Effector memory CD4-positive, alpha-beta T cell (primary cell): Measurements from ENCODE around the gene TMEM203.
A peak's percentile ranks its signal among the peaks of the same experiment; 100 is the strongest.

ENCODE experiments used
- DNase-seq, 3 donors: peaks; one replicate each; pipeline ENCODE4 v3.0.0-alpha.2; 2020
- H3K27ac ChIP-seq: 2 replicates; pipeline ENCODE4 v1.7.0; 2013; ENCODE audit warnings: mild to moderate bottlenecking, low read length, moderate library complexity; ENCODE audit not compliant: insufficient read depth, poor library complexity, severe bottlenecking
- H3K27me3 ChIP-seq: replicated peaks from 2 replicates; pipeline ENCODE4 v1.7.0; 2013; ENCODE audit warnings: mild to moderate bottlenecking, low read length; ENCODE audit not compliant: insufficient read depth, control insufficient read depth, poor library complexity, severe bottlenecking
- H3K36me3 ChIP-seq: 2 replicates; pipeline ENCODE4 v1.7.0; 2013; ENCODE audit warnings: mild to moderate bottlenecking, low read length, moderate library complexity; ENCODE audit not compliant: control insufficient read depth, insufficient read depth
- H3K4me1 ChIP-seq: 2 replicates; pipeline ENCODE4 v1.7.0; 2013; ENCODE audit warnings: low read length, mild to moderate bottlenecking; ENCODE audit not compliant: control insufficient read depth, insufficient read depth, poor library complexity, severe bottlenecking
- H3K4me3 ChIP-seq: 2 replicates; pipeline ENCODE4 v1.7.0; 2013; ENCODE audit warnings: low read length, low read depth, mild to moderate bottlenecking; ENCODE audit not compliant: insufficient read depth, poor library complexity, severe bottlenecking
- H3K9me3 ChIP-seq: 2 replicates; pipeline ENCODE4 v1.7.0; 2013; ENCODE audit warnings: mild to moderate bottlenecking, low read length, moderate library complexity; ENCODE audit not compliant: control insufficient read depth

TMEM203 gene

DNA sequence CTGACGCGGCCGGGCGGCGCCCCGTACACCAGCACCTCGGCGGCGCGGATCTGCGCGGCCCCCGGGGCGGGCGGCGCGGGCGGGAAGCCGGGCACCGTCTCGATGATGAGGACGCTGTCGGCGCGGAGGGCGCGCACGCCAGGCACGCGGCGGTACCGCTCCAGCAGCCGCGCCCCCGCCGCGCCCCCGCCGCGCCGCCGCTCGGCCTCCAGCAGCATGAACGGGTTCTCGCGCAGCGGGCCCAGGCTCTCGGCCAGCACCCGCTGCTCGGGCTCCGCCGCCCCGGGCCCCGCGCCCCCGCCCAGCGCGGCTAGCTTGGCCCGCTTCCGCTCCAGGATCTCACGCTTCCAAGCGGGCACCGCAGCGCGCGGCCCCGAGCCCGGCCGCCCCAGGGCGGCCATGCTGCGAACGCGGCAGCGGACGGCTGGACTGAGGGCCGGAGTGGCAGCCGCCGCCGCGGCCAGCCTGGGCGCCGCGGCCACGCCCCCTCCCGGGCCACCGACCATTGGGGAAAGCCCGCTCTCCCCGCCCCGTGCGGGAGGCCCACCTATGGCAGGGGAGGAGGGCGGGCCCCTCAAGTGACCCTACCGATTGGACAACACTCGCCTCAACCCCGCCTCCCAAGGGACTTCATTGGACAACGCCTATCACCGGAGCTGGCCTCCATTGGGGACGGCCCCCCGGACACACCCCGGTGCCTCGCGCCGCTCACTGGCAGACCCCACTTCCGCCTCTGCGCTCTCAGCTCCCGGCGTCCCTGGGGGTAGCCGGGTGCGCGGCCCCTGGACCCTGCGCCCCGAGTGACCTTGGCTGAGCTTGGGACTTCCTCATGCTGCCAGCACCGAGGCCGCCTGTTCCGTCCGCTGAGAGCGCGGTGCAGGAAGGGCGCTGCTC lies 4.9 kb downstream of the TMEM203 start, which contains the start of gene TPRN:
Gene TPRN (minus strand): TSS at position 431 of the 894 bp plus-strand sequence. CDS start 30 bp downstream, at position 401.
- H3K27ac ChIP-seq, result peak within 1 kb of the TSS; percentile 83
- H3K9me3 ChIP-seq, result no peaks in the 10 kb centered on the region
- H3K27me3 ChIP-seq, result no peaks in the 10 kb centered on the region
- no peaks in the 10 kb centered on the region for H3K36me3 ChIP-seq
- H3K4me3 ChIP-seq, result peak within 1 kb of the TSS; percentile 78
- peaks cover 27% of the 10 kb centered on the region for H3K4me1 ChIP-seq
- peak; percentile 96 to 98 (median 98) for DNase-seq

- peaks cover 22% of the 10 kb centered on the region for H3K4me1 ChIP-seq
- H3K4me3 ChIP-seq, result peak overlapping the region; percentile 29
- H3K27me3 ChIP-seq, result no peaks in the 10 kb centered on the region
- no peaks in the 10 kb centered on the region for H3K9me3 ChIP-seq
- H3K36me3 ChIP-seq, result no peaks in the 10 kb centered on the region
- DNase-seq, result no peak
- no peak overlapping the region for H3K27ac ChIP-seq
These were observed 5.9 kb downstream of the TMEM203 start for GRCh38 chr9:137199411-137200121.

DNA sequence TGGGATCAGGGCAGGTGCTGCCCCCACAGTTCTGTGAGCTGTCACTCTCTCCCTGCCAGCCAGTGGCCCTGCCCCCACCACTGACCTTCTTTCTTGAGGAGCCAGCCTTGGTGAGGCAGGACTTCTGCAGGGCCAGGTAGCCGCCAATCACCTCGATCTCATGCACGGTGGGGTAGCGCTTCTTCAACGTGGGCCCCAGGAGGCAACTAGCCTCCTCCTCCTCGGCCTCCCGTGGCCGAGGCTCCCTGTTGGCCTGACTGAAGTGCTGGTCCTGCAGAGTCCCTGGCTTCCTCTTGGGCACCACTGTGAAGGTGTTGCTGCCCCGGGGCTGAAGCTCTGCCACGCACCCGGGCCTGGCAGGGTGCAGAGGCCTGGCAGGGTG lies 6.6 kb downstream of the TMEM203 start:
- peaks cover 15% of the 10 kb centered on the region for H3K4me1 ChIP-seq
- H3K27me3 ChIP-seq, result no peaks in the 10 kb centered on the region
- H3K36me3 ChIP-seq, result no peaks in the 10 kb centered on the region
- no peak for DNase-seq
- no peak overlapping the region for H3K4me3 ChIP-seq
- H3K9me3 ChIP-seq, result no peaks in the 10 kb centered on the region
- H3K27ac ChIP-seq, result no peak overlapping the region

DNA sequence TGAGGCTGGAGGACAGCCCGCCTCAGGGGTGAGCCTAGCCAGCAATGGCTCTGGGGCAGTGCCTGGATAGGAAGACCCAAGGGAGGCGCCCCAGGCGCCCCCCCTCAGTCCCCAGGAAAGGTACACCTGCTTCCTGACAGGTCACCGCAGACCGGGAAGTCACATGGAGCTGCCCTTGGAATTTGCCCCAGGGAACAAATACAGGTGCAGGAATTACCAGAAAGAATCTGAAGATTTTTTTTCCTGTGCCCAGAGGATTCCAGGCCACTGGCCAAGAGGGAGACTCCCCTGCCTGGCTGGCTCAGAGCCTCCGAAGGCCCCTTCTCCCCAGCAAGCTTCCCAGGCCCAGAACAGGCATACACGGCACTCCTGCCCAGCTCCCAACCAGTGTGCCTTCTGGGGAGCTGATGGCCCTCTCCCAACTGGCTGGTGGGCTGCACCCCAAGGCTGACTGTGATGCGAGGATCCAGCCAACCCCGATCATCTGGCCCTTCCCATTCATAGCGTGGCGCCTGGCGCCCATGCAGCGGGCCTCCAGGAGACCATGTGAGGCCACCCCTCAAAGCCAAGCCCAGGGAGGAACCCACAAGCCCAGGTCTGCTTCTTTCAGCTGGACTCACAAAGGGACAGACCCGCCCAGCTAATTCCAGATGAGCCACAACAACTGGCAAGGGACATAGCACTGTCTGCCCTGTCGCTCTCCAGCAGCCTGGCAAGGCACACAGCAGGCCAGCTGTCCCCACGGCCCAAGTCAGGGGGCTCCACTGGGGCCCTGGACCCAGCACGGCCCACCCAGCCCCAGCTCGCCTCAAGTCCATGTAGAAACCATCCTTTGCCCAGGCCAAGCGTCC lies 7.2 kb downstream of the TMEM203 start:
- H3K4me1 ChIP-seq, result peaks cover 14% of the 10 kb centered on the region
- no peak for DNase-seq
- H3K36me3 ChIP-seq, result no peaks in the 10 kb centered on the region
- H3K4me3 ChIP-seq, result no peak overlapping the region
- no peak overlapping the region for H3K27ac ChIP-seq
- no peaks in the 10 kb centered on the region for H3K27me3 ChIP-seq
- no peaks in the 10 kb centered on the region for H3K9me3 ChIP-seq

GRCh38 chr9:137195525-137196220 lies 9.8 kb downstream of the TMEM203 start:
- Histone ChIP-seq H3K4me1 (peaks cover 6% of the 10 kb centered on the region), H3K4me3 (no peak overlapping the region), H3K36me3 (peaks cover 2% of the 10 kb centered on the region), H3K27me3 (no peaks in the 10 kb centered on the region), H3K27ac (no peak overlapping the region), H3K9me3 (no peaks in the 10 kb centered on the region)
- DNase-seq, result no peak

DNA sequence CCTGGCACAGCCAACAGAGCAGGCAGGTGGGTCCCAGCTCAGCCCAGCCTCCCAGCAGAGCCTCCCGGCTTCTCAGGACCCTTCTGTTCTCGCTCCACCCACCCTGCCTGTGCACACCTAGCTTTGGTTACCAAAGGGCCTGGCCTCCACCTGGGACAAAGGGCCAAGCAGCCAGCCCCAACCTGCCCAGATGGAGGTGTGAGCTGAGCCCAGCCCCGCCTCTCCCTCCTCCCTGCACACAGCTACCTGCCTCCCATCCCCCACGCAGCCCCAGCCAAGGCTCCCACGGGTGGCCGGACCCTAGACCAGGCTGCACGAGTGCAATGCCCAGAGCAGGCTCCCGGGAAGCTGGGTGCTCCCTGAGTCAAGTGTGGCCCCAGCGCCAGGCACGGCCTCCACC lies 10.5 kb downstream of the TMEM203 start:
- H3K27me3 ChIP-seq, result no peaks in the 10 kb centered on the region
- no peak overlapping the region for H3K4me3 ChIP-seq
- H3K36me3 ChIP-seq, result peaks cover 6% of the 10 kb centered on the region
- H3K27ac ChIP-seq, result no peak overlapping the region
- peaks cover 11% of the 10 kb centered on the region for H3K4me1 ChIP-seq
- H3K9me3 ChIP-seq, result no peaks in the 10 kb centered on the region
- DNase-seq, result no peak

- DNase-seq, result no peak
- peaks cover 11% of the 10 kb centered on the region for H3K4me1 ChIP-seq
- H3K27ac ChIP-seq, result no peak overlapping the region
- H3K9me3 ChIP-seq, result no peaks in the 10 kb centered on the region
- H3K27me3 ChIP-seq, result no peaks in the 10 kb centered on the region
- H3K36me3 ChIP-seq, result peaks cover 11% of the 10 kb centered on the region
- H3K4me3 ChIP-seq, result no peak overlapping the region
These were observed 11.1 kb downstream of the TMEM203 start for GRCh38 chr9:137194388-137194787.

DNA sequence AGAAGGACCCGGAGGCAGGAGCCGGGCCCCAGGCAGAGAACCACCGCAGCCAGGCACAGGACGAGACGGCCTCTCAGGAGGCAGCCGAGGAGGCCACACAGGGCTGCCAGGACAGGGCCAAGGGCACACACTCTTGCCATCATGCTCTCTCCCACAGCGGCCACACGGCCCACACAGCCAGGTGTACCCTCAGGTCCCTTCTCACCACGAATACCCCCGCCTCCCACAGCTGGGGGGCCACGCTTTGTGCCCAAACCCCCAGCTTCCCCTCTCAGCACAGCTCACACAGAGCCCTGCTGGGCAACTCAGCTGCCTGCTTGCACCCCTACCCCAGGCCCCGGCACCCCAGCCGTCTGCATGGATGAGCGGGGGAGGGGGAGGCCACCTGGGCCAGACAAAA lies 11.7 kb downstream of the TMEM203 start:
- Histone ChIP-seq H3K36me3 (peaks cover 12% of the 10 kb centered on the region), H3K9me3 (no peaks in the 10 kb centered on the region), H3K4me3 (no peak overlapping the region), H3K27ac (no peak overlapping the region), H3K27me3 (no peaks in the 10 kb centered on the region), H3K4me1 (peaks cover 13% of the 10 kb centered on the region)
- no peak for DNase-seq

- peaks cover 12% of the 10 kb centered on the region for H3K36me3 ChIP-seq
- DNase-seq, result no peak
- no peaks in the 10 kb centered on the region for H3K9me3 ChIP-seq
- H3K4me1 ChIP-seq, result peaks cover 16% of the 10 kb centered on the region
- no peaks in the 10 kb centered on the region for H3K27me3 ChIP-seq
- no peak overlapping the region for H3K27ac ChIP-seq
- H3K4me3 ChIP-seq, result no peak overlapping the region
These were observed 12.6 kb downstream of the TMEM203 start for GRCh38 chr9:137192859-137193258.
